Transverse colon (tissue), 4 donors: Measurements from ENCODE around the gene TTC23L.

Experiments
- CTCF ChIP-seq, 5 experiments: fragments of 200-600 bp in 3 of 5; fragments of 450-650 bp in 2 of 5; sonication (generic) in 3 of 5; IDR thresholded peaks; 1 replicate in 2 of 5; 2 replicates in 3 of 5; pipeline ENCODE4 v1.5.1; 2016 to 2017; ENCODE audit warnings: antibody characterized with exemption in 5 of 5, inconsistent platforms in 3 of 5, mild to moderate bottlenecking in 2 of 5, moderate library complexity in 1 of 5
- EP300 ChIP-seq: sonication (generic); formaldehyde crosslinking; IDR thresholded peaks from one replicate; pipeline ENCODE4 v1.6.1; 2017; ENCODE audit warnings: antibody characterized with exemption, low read depth
- POLR2A ChIP-seq: fragments of 450-650 bp; IDR thresholded peaks from one replicate; pipeline ENCODE4 v1.6.1; 2016; ENCODE audit warnings: antibody characterized with exemption, mild to moderate bottlenecking, moderate library complexity
- POLR2AphosphoS5 ChIP-seq, 3 donors: sonication (generic); formaldehyde crosslinking; IDR thresholded peaks; one replicate each; pipeline ENCODE4 v1.6.1; 2016; ENCODE audit warnings: antibody characterized with exemption in 3 of 3

GRCh38 chr5:34903260-34903659 is 64.3 kb downstream of the TTC23L start:
- TF ChIP-seq CTCF (IDR thresholded peaks at IDR 0.05) (no peak), POLR2A (no peak), POLR2AphosphoS5 (IDR thresholded peaks at IDR 0.05) (no peak), EP300 (no peak)
